ENCODE measurements around the gene SEMA5B. TPM values are rescaled to one million over a fixed set of nuclear protein-coding genes. Genes with fewer than 3 reads are reported as not detected.

Gene SEMA5B
- total RNA-seq, 2 experiments from 2014 or later = 0.22 TPM; not detected in 1

DNA sequence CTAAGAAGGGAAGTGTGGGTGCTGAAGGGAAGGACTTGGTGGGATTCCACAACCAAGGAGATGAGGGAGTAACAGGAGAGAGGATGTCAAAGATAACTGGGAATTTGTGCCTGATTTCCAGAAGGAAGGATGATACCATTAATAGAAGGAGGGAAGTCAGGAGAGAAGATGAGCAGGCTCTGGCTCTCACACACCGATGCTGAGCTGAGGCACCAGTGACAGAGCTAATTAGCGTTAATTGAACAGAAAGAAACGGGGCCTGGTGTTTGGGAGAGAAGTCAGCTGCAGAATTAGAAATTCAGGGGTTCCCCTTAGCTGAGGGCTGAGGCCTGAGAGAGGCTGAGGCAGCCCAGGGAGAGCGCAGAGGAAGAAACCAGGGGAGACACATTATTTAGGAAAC is 27.4 kb upstream of the SEMA5B start:
- Histone ChIP-seq H3K9me3 (ENCODE audit: control insufficient read depth in 1 of 2, insufficient read depth in 1 of 2, low read length in 2 of 2) (no peaks in the 10 kb centered on the region), H3K4me3 (ENCODE audit: low read length) (no peak overlapping the region), H3K27ac (ENCODE audit: low read depth in 1 of 2, low read length in 2 of 2) (no peak overlapping the region), H3K4me1 (ENCODE audit: insufficient read depth, low read length) (no peaks in the 10 kb centered on the region), H3K36me3 (ENCODE audit: insufficient read depth, low read length) (no peaks in the 10 kb centered on the region), H3K27me3 (ENCODE audit: control insufficient read depth in 1 of 2, insufficient read depth in 2 of 2, low read length in 2 of 2) (no peaks in the 10 kb centered on the region)
- TF ChIP-seq, protein P1, sequence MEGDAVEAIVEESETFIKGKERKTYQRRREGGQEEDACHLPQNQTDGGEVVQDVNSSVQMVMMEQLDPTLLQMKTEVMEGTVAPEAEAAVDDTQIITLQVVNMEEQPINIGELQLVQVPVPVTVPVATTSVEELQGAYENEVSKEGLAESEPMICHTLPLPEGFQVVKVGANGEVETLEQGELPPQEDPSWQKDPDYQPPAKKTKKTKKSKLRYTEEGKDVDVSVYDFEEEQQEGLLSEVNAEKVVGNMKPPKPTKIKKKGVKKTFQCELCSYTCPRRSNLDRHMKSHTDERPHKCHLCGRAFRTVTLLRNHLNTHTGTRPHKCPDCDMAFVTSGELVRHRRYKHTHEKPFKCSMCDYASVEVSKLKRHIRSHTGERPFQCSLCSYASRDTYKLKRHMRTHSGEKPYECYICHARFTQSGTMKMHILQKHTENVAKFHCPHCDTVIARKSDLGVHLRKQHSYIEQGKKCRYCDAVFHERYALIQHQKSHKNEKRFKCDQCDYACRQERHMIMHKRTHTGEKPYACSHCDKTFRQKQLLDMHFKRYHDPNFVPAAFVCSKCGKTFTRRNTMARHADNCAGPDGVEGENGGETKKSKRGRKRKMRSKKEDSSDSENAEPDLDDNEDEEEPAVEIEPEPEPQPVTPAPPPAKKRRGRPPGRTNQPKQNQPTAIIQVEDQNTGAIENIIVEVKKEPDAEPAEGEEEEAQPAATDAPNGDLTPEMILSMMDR (IDR thresholded peaks at IDR 0.05) = no peak
- intact Hi-C loops (cut with DNase I, micrococcal nuclease) = no loop called here
- Mint-ChIP-seq H3K36me3 (ENCODE audit: low read depth) (no peaks in the 10 kb centered on the region), H3K4me3 (no peak overlapping the region), H3K4me1 (ENCODE audit: low read depth) (no peaks in the 10 kb centered on the region), H3K27me3 (no peaks in the 10 kb centered on the region), H3K9me3 (no peaks in the 10 kb centered on the region), H3K27ac (no peak overlapping the region)
- POLR2A ChIA-PET = no interaction called here
- DNase-seq = no peak
- CTCF ChIA-PET = no interaction called here
- no peak for ATAC-seq (ENCODE audit: poor library complexity)

DNA sequence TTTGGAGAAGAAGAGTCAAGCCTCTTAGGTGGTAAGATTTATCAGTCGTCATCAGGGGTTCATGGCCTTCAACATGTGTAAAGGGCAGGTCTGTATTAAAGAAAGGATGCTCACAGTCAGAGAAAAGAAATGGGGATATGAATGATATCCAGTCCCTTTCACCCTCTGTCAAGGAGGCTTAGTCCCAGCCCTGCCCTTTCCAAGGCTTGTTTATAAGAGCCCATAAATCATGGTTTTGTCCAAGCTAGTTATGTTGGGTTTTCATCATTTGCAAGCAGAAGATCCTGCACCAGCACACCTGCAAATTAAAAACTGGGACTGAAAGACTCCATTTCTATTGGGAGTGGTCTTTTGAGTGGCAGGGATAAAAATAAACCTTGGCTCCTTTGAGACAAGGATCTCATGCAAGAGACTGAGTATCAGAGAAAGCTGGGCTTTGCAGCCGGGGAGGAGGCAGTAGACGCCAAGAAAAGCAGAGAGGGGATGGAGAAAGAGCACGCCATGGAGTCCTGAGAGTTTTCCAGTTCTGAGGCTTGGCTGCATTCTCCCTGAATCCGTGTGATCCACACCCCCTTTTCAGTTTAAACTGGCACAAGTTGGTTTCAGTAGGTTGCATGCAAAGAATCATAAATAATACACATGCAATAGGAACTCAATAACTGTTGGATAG is 26.7 kb upstream of the SEMA5B start:
- Histone ChIP-seq H3K27ac (ENCODE audit: low read depth in 1 of 2, low read length in 2 of 2) (no peak overlapping the region), H3K4me3 (ENCODE audit: low read length) (no peak overlapping the region), H3K36me3 (ENCODE audit: insufficient read depth, low read length) (no peaks in the 10 kb centered on the region), H3K9me3 (ENCODE audit: control insufficient read depth in 1 of 2, insufficient read depth in 1 of 2, low read length in 2 of 2) (no peaks in the 10 kb centered on the region), H3K4me1 (ENCODE audit: insufficient read depth, low read length) (no peaks in the 10 kb centered on the region), H3K27me3 (ENCODE audit: control insufficient read depth in 1 of 2, insufficient read depth in 2 of 2, low read length in 2 of 2) (no peaks in the 10 kb centered on the region)
- Mint-ChIP-seq H3K27me3 (no peaks in the 10 kb centered on the region), H3K27ac (no peak overlapping the region), H3K4me3 (no peak overlapping the region), H3K4me1 (ENCODE audit: low read depth) (no peaks in the 10 kb centered on the region), H3K9me3 (no peaks in the 10 kb centered on the region), H3K36me3 (ENCODE audit: low read depth) (no peaks in the 10 kb centered on the region)
- intact Hi-C loops (cut with DNase I, micrococcal nuclease) = no loop called here
- TF ChIP-seq, protein P1 (IDR thresholded peaks at IDR 0.05) = no peak
- ATAC-seq (ENCODE audit: poor library complexity) (no peak), DNase-seq (no peak)
- ChIA-PET CTCF (no interaction called here), POLR2A (no interaction called here)

DNA sequence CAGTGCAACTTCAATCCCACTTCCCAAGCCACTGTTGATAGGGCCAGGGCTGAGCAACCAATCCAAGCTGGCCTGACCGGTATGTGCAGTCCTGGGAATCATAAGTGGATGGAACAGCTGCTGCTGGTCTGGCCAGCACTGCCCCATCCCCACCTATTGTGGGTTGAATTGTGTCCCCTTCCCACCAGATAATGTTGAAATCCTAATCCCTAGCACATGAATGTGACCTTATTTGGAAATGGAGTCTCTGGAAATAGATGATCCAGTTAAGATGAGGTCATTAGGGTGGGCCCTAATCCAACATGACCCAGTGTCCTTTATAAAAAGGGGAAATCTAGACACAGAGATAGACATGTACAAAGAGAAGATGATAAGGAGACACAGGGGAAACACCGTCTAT is 25.5 kb upstream of the SEMA5B start:
- TF ChIP-seq, protein P1 (IDR thresholded peaks at IDR 0.05) = no peak
- Mint-ChIP-seq H3K9me3 (no peaks in the 10 kb centered on the region), H3K36me3 (ENCODE audit: low read depth) (no peaks in the 10 kb centered on the region), H3K27ac (no peak overlapping the region), H3K4me1 (ENCODE audit: low read depth) (no peaks in the 10 kb centered on the region), H3K27me3 (no peaks in the 10 kb centered on the region), H3K4me3 (no peak overlapping the region)
- H3K4me1 ChIP-seq (ENCODE audit: insufficient read depth, low read length) = no peaks in the 10 kb centered on the region
- no peaks in the 10 kb centered on the region for H3K36me3 ChIP-seq (ENCODE audit: insufficient read depth, low read length)
- ATAC-seq (ENCODE audit: poor library complexity) (no peak), DNase-seq (no peak)
- no peaks in the 10 kb centered on the region for H3K9me3 ChIP-seq (ENCODE audit: control insufficient read depth in 1 of 2, insufficient read depth in 1 of 2, low read length in 2 of 2)
- no peaks in the 10 kb centered on the region for H3K27me3 ChIP-seq (ENCODE audit: control insufficient read depth in 1 of 2, insufficient read depth in 2 of 2, low read length in 2 of 2)
- H3K27ac ChIP-seq (ENCODE audit: low read depth in 1 of 2, low read length in 2 of 2) = no peak overlapping the region
- ChIA-PET CTCF (no interaction called here), POLR2A (no interaction called here)
- no peak overlapping the region for H3K4me3 ChIP-seq (ENCODE audit: low read length)
- intact Hi-C loops (cut with DNase I, micrococcal nuclease) = no loop called here
